Stimulated activated naive CD8-positive, alpha-beta T cell treated with anti-CD3 and anti-CD28 coated beads, Interleukin-15, Interleukin-2, amounts not matched to agents 100 U/mL and 50 U/mL, for 24 hours (primary cell): ENCODE data around the gene KLF11.

ENCODE experiments used
- ATAC-seq: fragments of 150-1000 bp; cut with Tn5 transposase; one replicate; pipeline ENCODE4 v1.10.0; 2021
- DNase-seq: peaks from one replicate; pipeline ENCODE4 v3.0.0; 2021

The KLF11 gene

DNA sequence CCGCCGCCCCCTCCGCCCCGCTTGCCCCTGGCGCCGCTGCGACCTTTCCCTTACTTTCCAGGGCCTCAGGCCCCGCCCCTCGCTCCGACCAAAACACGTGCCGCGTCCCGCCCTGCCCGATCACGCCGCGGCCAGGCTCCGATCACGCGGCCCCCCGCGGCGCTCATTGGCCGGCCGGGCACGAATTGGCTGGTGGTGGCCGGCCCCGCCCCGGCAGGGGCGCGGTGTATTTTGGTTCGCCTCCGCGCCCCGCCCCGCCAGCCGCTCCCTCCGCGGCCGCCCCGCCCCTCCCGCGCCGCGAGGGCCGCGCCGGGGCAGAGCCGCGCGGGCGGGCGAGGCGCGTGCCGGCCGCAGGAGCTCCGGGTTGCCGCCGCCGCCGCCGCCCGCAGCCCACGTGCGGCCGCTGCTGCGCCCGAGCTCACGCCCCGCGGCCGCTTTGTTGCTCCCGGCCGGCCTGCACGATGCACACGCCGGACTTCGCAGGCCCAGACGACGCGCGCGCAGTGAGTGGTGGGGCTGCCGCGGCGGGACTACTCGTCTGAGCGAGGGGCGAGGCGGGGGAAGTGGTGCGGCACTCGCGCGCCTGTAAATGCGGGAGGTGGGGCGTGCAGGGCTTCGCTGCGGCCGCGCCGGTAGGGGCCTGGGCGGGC is at the start of gene KLF11:
KLF11 (plus strand) TSS at position 295 of the 650 bp plus-strand sequence; CDS start at position 462, 167 bp downstream.
- peak; percentile 80 for DNase-seq
- ATAC-seq = peak; percentile 67

DNA sequence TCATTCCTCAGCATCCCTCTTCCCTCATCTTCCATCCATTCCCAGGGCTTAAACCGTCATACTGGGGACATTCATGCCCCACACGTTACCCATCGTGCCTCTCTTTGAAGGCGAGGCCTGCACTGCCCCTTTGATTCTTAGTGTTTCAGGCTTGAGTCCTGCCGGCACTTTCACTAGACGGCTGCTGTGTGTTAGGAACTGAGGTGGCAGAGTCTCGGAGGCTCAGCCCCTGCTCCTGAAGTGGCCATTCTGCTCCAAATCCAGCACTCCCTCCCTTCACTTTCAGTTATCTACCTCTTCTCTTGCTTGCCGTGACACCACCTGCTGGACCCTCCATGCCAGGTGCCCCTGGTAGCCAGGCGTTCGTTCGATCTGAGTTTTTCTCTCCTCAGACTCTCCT is 48.9 kb upstream of the KLF11 start:
- ATAC-seq = no peak
- DNase-seq = no peak

DNA sequence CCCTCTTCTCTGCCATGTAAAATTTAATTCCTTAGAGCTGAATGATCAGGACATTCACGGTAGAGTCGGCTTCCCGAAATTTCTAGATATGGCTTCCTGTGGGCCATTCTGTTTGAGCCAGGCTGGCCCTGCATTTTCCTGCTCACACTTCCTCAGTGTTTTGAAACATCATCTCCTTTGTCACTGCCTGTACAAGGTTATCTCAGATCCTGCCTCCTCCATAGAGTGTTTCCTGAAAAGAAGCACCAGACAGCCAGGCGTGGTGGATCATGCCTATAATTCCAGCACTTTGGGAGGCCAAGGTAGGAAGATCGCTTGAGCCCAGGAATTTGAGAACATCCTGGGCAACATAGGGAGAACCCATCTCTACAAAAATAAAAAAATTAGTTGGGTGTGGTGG is 48.3 kb upstream of the KLF11 start:
- no peak for ATAC-seq

DNA sequence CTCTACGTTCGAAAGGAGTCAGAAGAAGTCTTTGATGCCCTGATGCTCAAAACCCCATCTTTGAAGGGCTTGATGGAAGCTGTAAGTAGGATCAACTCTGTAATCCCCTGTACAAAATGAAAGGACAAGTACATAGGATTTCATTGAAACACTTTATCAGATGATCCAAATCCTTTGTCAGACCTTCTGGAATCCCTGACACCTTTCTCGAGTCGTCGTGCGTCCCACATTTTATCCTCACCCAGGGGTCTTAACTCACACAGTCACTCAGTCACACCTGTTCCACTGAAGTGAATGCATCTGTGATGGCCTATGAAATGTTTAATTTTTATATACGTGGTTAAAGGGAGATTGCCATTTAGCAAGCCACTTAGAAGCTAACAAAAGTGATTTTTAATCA is 47.0 kb upstream of the KLF11 start:
- DNase-seq = no peak
- no peak for ATAC-seq

More for the DNA sequence above, 48.3 kb upstream of the KLF11 start:
- DNase-seq = no peak

DNA sequence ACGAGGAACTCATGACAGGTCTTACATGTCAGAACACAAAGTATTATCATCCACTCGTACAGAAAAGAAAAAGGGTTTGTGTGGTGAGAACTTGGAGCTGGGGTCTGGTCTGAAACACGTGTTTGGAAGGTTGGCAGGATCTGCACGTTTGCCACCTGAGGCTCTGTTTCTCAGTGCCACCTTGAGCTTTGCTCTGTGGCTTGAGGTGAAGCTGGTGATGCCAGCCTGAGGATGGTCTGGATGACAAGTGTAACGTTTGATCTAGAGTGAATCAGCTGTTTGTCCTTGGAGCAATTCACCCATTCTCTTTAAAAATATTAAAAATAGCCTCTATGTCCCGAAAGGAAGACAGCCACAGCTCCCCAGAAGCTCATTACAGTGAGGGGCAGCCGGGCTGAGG is 45.4 kb upstream of the KLF11 start:
- DNase-seq (no peak), ATAC-seq (no peak)

DNA sequence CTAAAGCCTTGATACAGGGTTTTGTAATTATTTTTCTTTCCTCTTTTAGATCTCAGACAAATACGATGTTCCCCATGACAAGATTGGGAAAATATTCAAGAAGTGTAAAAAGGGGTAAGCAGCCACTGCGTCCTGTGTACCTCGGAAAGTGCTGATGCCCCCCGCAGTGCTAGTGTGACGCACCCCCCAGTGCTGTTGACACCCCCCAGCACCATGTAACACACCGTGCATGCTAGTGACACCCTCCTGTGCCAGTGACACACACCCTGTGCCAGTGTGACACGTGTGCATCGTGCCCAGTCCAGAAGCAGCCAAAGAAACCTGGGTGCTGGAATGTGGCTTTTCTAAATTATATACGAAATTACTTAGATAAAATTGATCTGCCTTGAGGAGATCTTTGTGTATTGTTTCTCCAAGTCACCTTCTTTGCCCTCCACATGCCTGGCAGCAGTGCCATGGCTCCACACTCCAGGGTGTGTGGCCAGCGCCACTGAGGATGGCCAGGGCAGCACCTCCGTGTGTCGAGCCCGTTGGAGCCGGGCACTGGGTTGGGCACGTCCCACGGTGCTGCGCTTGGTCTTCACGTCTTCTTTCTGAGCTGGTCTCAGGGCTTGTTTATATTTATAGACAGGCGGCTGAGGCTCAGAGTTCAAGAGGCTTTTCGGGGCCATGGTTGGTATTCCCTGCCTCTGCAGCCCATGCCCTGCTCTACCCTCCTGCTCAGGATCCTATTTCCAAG is 44.3 kb upstream of the KLF11 start:
- ATAC-seq (no peak), DNase-seq (no peak)

DNA sequence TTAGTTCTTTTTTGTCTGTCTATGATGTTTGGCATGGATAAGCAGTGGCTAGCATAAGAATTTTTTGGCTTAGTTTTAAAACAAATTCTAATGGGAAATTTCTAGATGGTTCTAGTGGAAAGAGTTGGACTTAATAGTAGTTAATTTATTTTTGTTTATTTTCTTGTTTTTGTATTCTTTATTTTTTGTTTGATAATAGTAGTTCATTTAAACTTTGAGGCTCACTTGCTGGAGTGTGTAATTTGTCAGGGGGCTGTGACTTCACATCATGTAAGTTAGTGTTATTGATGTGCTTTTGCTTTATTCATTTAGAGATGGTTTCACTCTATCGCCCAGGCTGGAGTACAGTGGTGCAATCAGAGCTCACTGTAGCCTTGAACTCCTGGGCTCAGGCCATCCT is 43.7 kb upstream of the KLF11 start:
- no peak for ATAC-seq
- no peak for DNase-seq

DNA sequence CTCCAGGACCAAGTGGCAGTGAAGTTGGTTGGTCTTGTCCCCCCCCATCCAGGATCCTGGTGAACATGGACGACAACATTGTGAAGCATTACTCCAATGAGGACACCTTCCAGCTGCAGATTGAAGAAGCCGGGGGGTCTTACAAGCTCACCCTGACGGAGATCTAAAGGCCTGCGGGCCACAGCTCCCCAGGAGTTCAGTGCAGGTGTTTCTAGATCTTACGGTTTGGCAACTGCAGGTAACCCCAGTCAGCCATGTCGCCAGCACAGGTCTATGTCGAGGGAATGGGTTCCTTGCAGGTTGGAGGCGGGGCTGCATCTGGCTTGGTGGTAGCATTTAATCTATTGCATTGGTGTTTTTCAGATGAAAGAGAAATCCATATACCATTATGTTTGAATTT is 42.8 kb upstream of the KLF11 start:
- no peak for DNase-seq
- no peak for ATAC-seq

DNA sequence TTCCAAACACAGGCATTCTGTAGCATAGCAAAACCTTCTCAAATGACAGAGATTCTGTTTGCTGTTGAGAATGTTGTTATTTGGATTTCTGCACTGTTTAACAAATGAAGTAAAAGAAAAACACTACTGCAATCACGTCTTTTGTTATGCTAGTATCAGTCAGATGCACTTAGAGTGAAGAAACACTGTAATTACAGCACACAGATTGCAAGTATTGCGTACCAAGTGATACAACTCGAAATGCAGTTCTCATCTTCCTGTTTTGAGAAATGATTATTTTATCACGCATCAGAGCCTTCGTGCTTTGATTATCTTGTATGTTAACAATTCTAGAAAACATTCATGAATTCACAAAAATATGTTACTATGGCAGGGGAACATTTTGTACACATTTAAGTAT is 41.8 kb upstream of the KLF11 start:
- DNase-seq = no peak
- ATAC-seq = no peak

DNA sequence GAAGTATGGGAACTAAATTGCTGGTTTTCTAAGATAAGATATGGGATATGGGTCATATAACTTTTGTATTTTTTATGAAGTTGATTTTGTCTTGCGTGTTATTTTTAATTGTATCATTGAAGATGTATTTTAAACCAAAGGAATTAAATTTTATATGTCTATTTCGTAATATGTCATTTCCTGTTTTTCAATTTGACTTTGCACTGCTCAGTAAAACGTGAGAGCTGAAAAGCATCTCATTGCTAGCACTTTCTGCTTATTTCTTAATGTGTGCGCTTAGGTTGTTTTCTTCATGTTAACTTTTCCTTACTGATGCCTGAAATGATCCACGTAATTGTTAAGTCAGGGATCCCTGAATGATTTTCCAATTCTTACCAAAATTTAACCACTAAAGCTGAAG is 41.2 kb upstream of the KLF11 start:
- no peak for DNase-seq
- ATAC-seq = no peak

DNA sequence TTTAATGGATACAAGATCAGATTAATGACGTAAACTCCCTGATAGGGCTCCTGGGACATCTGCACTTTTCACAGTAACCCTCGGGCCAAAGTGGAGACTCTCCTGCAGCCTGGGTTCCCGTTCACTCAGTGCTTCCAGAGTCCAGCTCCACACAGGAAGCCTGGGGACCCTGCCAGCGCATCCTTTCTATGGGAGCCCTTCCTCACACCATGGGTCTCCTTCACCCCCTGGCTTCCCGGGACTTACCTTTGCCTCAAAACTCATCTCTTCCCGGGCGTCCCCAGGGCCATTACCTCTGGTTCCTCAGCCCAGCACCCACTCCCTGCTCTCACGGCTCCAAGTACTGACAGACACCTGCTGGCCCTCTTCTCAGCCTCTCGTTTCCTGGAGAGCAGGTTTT is 40.7 kb upstream of the KLF11 start:
- no peak for ATAC-seq
- DNase-seq = no peak

DNA sequence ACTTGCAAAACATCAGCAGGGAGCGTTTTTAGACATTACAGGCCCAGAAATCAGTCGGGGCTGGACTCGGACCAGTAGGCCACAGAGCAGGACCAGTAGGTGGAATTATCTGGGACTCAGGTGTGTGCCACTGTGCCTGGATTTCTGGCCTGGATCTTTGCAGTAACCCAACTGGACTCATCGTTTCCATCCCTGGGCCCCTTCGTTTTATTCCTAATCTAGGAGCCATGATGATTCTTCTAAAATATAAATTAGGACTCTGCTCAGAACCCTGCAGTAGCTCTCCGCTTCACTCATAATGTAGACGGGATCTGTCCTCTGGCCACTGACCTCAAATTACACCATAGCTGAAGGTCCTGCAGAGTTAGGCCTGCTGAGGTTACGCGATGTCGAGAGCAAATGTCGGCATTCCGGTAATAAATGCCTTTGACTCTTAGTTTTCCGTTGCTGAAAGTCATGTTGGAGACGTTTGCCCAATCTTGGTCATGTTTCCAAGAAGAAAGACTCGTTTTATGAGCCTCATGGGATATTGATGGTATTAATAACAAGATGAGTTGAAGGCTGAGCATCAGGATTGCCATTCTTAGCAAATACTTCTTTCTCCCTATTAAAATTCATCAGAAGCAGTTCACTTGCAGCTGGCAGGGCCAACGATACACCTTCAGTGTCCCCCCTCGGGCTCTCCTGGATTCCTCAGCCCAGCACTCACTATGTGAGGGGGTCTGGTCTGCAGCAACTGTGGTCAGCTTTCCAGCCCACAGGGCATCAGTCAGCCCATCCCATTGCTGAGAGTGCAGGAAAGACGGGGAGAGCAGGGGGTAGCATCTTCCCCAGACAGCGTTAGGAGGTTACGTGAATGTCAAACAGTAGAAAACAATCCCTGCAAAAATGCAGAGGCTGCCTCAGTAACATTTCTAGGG is 39.9 kb upstream of the KLF11 start:
- DNase-seq = no peak
- no peak for ATAC-seq

DNA sequence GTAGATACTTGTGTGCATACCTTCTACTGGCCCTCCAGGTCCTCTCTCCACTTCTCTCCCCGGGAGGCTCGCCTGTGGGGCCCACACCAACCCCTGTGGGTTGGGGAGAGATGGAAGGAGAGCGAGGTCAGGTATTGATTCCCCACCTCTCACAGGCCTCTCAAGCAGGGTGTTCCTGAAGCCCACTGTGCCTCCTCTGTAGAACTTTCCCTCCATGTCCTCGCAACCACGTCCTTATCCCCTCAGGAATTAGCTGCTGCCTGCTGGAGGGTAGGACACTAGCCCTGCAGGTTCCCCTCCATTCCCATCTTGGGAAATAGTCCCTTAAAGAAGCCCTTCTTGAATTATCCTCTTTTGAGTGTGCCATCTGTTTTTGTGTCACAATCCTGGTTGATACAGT is 38.9 kb upstream of the KLF11 start:
- ATAC-seq = no peak
- no peak for DNase-seq

DNA sequence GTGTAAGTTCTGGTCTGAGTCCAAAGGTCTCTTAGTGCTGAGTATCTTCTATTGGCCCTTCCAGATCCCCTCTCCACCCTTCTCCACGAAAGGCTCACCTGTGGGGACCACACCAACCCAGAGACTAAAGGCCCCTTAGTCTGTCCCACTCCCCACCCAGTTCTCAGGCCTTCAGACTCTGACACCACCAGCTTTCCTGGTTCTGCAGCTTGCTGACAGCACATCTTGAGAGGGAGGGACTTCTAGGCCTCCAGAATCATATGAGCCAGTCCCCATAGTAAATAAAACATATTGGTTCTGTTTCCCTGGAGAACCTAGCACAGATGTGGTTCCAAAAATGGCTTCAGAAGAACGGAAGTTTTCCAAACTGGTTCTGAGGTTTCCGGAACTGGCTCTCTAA is 38.5 kb upstream of the KLF11 start:
- DNase-seq (no peak), ATAC-seq (no peak)

DNA sequence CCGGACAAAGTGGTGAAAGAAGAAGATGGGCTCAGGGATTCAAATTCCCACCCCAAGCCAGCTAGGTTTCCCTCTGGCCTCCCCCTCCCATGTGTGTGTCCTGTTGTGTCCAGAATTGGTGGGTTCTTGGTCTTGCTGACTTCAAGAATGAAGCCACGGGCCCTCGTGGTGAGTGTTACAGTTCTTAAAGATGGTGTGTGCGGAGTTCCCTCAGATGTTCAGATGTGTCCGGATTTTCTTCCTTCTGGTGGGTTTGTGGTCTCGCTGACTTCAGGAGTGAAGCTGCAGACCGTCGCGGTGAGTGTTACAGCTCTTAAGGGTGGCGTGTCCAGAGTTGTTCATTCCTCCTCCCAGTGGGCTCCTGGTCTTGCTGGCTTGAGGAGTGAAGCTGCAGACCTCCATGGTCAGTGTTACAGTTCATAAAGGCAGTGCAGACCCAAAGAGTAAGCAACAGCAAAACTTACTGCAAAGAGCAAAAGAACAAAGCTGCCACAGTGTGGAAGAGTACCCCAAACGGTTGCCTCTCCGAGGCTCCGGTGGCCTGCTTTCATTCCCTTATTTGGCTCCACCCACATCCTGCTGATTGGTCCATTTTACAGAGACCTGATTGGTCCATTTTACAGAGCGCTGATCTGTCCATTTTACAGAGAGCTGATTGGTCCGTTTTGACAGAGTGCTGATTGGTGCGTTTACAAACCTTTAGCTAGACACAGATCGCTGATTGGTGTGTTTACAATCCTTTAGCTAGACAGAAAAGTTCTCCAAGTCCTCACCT is 37.7 kb upstream of the KLF11 start:
- ATAC-seq (no peak), DNase-seq (no peak)

DNA sequence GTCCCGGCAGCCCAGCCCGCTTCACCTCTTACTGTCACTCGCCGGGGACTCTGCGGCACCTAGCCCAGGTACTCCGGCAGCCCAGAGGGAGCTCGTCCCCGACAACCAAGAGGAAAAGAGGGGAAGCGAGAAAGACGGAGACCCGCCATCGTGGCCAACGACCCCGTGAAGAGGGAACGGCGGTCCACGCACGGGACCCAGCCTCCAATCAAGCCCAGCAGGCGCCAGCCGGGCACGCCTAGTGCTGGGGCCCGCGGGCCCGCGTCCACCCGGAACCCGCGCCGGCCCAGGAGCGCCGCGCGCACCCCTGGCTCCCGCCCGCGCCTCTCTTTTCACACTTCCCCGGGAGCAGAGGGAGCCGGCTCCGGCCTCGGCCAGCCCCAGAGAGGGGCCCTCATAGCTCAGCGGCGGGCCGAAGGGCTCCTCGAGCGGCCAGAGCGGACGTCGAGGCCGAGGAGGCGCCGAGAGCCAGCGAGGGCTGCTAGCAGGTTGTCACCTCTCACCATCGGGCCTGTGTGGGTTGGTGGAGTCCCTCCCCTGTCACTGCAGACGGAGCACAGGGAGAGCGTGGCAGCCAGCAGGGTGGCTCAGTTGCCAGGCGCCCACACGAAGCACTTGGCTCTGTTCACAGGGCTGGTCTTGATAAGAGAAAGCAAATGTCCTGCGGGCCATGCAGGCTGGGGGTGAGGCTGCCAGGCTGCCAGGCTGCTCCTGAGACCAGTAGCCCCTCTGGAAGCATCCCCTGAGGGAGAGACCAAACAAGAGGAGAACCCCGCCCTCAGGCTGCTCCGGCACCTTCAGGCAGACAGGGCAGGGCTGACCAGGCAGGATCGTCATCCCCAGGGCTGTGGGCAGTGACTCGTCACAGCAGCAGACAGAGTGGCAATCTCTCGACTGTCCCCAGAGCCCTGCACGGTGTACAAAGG is 36.9 kb upstream of the KLF11 start:
- ATAC-seq (peak; percentile 41), DNase-seq (no peak)

DNA sequence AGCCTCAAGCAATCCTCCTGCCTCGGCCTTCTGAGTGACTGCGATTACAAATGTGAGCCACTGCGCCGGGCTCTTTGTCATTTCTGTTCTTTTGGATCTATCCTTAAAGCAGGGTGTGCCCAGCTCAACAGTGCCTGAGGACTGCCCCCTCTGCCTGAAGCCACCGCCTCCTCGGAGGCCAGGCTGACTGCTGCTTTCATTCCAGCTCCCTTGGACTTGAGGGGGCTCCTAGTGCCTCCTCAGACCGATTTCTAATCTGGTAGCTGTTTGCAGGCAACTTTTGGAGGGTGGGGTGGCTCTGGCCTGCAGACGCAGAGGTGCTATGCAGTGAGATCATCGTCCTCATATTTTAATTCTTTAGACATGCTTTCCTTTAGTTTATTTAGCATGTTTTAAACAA is 35.9 kb upstream of the KLF11 start:
- DNase-seq = no peak

DNA sequence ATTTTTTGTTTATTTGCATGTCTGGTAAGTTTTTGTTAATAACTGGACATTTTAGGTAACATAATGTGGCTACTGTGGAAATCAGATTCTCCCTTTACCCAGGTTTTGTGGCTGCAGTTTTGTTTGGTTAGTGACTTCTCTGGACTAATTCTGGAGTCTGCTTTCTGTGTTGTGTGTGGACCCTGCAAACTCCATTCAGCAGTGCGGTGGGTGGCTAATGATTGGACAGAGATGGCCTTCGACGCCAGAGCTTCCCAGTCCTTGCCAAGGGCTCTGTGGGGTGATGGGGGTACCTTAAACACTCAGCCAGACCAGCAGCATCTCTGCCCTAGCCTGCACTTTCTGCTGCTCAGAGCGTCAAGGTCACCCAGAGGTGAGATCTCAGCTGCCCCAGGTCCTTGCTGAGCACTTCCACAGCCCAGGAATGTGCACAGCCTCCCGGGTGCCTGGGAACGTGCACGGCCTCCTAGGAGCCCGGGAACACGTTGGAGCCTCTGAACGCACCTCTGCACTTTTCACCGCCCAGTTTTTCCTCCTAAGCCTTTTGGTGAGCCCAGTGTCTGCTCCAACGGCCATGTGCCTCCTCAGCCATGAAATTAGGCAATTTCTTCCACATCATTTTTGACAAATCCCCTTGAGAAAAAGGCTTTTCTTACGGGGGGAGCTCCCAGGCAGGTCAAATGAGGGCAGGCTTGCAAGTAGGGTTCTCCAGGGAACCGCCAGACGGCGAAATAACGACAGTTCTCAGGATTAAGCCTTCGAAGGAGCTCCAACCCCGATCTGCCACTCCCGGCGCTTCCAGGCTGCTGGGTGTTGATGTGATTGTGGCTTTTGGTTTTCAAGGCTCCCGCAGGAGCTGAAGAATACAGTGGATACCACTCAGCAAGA is 35.2 kb upstream of the KLF11 start:
- ATAC-seq = no peak
- DNase-seq = no peak

More for the DNA sequence above, 35.9 kb upstream of the KLF11 start:
- ATAC-seq = no peak

DNA sequence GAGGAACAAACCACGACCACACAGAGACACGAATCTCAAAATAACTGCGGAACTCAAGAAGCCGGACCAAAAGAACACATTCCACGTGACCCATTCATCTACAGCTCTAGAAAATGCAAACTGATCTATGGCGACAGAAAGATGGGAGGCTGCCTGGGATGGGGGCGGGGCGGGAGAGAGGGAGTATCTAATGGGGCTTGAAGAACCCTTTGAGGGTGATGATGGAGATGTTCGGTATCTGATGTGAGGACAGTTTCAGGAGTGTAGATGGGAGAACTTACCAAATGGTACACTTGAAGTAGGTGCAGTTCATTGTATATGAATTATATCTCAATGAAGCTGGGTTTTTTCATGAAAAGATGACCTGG is 34.6 kb upstream of the KLF11 start:
- DNase-seq (no peak), ATAC-seq (no peak)

DNA sequence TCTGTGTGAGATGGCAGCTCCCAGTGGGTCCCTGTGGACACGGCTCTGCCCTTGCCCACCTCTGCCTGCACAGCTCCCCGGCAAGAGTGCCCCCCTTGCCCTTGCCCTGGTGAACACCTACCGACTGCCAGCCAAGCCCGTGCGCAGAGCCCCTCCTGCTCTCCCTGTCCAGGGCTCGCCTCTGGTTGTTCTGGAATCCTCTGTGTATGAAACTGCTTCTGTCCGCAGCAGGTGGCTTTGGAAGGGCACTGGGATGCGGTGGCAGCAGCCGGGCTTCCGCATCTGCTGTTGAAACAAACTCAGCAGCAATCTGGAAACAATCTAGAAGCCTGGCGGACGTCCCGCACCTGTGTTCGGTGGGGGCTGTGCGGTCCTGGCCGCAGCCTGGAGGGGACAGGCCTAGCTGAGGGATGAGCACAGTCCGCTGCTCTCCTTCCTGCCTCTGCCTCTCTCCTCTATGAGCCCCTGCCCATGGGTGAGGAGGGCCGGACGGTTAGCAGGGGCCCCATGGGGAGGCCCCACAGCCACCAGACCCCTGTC is 34.0 kb upstream of the KLF11 start:
- ATAC-seq (no peak), DNase-seq (no peak)
